OCI-LY7 (cell line): ENCODE results near the gene PSMD2. TPM values are rescaled to one million over a fixed set of nuclear protein-coding genes. Genes with fewer than 3 reads are reported as not detected.

ENCODE experiments used
- BruUV-seq: library from RNA; stranded (reverse); fragments of 400-500 nt; replicated peaks from 2 replicates; lab custom pipeline; 2021; lab: Mats Ljungman, UMichigan
- CTCF ChIA-PET: fragments of 300-600 bp; sonication (Branson Sonifier 250); formaldehyde crosslinking; loops from one replicate; lab custom pipeline; 2022; ENCODE audit warnings: antibody characterized with exemption; ENCODE audit not compliant: unreplicated experiment; lab: Charles Lee
- POLR2A ChIA-PET: fragments of 300-600 bp; sonication (Branson Sonifier 250); formaldehyde crosslinking; loops from one replicate; lab custom pipeline; 2022; ENCODE audit warnings: antibody characterized with exemption; lab: Charles Lee
- DNase-seq: peaks from one replicate; pipeline ENCODE4 v3.0.0-alpha.2; 2015; ENCODE audit warnings: low spot score
- H2AFZ ChIP-seq: fragments of 200-600 bp; sonication (generic), shearing (Covaris generic); 2 replicates; pipeline ENCODE4 v1.6.1; 2014; ENCODE audit warnings: mild to moderate bottlenecking, antibody characterized with exemption, low read length, moderate library complexity
- H3K27ac ChIP-seq: fragments of 200-600 bp; sonication (generic); 2 replicates; pipeline ENCODE4 v1.5.1; 2014; ENCODE audit warnings: mixed run types, low read depth, mild to moderate bottlenecking, moderate library complexity, low read length, inconsistent platforms; ENCODE audit not compliant: poor library complexity, severe bottlenecking
- H3K36me3 ChIP-seq: fragments of 200-600 bp; sonication (generic); 2 replicates; pipeline ENCODE4 v1.6.1; 2014; ENCODE audit warnings: mild to moderate bottlenecking, antibody characterized with exemption, low read length, moderate library complexity, mixed read lengths; ENCODE audit not compliant: insufficient read depth
- H3K4me1 ChIP-seq: fragments of 200-600 bp; sonication (generic); 2 replicates; pipeline ENCODE4 v1.5.1; 2014; ENCODE audit warnings: mild to moderate bottlenecking, low read length; ENCODE audit not compliant: insufficient read depth, poor library complexity, severe bottlenecking
- H3K4me2 ChIP-seq: fragments of 200-600 bp; sonication (generic); 2 replicates; pipeline ENCODE4 v1.6.1; 2014; ENCODE audit warnings: mild to moderate bottlenecking, low read length
- H3K4me3 ChIP-seq: fragments of 200-600 bp; sonication (generic); 2 replicates; pipeline ENCODE4 v1.5.1; 2014; ENCODE audit warnings: mild to moderate bottlenecking, low read depth, low read length; ENCODE audit not compliant: poor library complexity, severe bottlenecking
- H3K79me2 ChIP-seq: fragments of 200-600 bp; sonication (generic); 2 replicates; pipeline ENCODE4 v1.6.1; 2016; ENCODE audit warnings: low read depth, mild to moderate bottlenecking, low read length, moderate library complexity, mixed read lengths; ENCODE audit not compliant: insufficient read depth
- H3K9me2 ChIP-seq: fragments of 200-600 bp; sonication (generic); 2 replicates; pipeline ENCODE4 v1.6.1; 2016; ENCODE audit warnings: mild to moderate bottlenecking, low read length, mixed read lengths; ENCODE audit not compliant: insufficient read depth
- H3K9me3 ChIP-seq: fragments of 200-600 bp; sonication (generic); 2 replicates; pipeline ENCODE4 v1.6.1; 2014; ENCODE audit warnings: mild to moderate bottlenecking, mixed run types, low read length, mixed read lengths
- H4K20me1 ChIP-seq: fragments of 200-600 bp; sonication (generic); 2 replicates; pipeline ENCODE4 v1.6.1; 2014; ENCODE audit warnings: mild to moderate bottlenecking, antibody characterized with exemption, low read length, moderate library complexity, mixed read lengths; ENCODE audit not compliant: insufficient read depth
- EZH2phosphoT487 ChIP-seq: fragments of 200-600 bp; sonication (generic); IDR thresholded peaks from 2 replicates; pipeline ENCODE4 v1.6.1; 2018; ENCODE audit warnings: low read depth, borderline replicate concordance, mild to moderate bottlenecking, mixed run types, antibody characterized with exemption, low read length, moderate library complexity, mixed read lengths
- intact Hi-C: fragments of 100-400 bp; cut with micrococcal nuclease; formaldehyde crosslinking; loops from one replicate; pipeline ENCODE4 v1.10.0; 2022; ENCODE audit not compliant: unreplicated experiment
- total RNA-seq, 2 experiments: library from RNA; depleted of rRNA in 1 of 2; stranded (reverse); fragments of >200 nt in 1 of 2; shearing (Covaris generic) in 1 of 2; gene quantifications; 2 replicates each; pipeline ENCODE4 v1.2.3, GENCODE V29; 2014 to 2022
- TF ChIP-seq, protein P1 (sequence below): fragments of 200-600 bp; sonication (generic); conservative IDR thresholded peaks from 2 replicates; pipeline ENCODE4 v1.5.1; 2014; ENCODE audit warnings: mild to moderate bottlenecking, antibody characterized with exemption, low read length, moderate library complexity, mixed read lengths

PSMD2 gene
- total RNA-seq, 2 experiments from 2014 or later, result 158 to 219 TPM

DNA sequence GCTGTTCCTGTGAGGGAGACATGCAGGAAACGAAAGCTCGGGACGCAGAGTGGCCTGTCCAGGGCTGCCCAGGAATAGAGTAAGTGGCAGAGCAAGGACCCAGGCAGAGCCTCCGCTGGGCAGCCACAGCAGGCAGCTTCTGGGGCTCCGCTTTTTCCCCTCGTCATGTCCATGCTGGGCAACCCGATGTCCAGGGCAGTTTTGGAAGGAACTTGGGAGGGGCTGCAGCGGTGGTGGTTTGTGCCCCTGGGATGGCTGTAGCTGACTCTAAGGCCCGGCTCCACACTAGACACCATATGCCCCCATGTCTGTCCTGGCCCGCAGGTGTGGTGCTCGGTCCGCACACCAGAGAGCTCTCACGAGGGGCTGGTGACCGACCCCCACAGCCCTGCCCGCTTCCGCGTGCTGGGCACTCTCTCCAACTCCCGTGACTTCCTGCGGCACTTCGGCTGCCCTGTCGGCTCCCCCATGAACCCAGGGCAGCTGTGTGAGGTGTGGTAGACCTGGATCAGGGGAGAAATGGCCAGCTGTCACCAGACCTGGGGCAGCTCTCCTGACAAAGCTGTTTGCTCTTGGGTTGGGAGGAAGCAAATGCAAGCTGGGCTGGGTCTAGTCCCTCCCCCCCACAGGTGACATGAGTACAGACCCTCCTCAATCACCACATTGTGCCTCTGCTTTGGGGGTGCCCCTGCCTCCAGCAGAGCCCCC is 7.1 kb upstream of the PSMD2 start:
- Histone ChIP-seq H4K20me1 (no peaks in the 10 kb centered on the region), H3K36me3 (no peaks in the 10 kb centered on the region), H3K4me1 (no peaks in the 10 kb centered on the region), H3K4me3 (no peak overlapping the region), H2AFZ (no peak overlapping the region), H3K27ac (no peak overlapping the region), H3K79me2 (no peaks in the 10 kb centered on the region), H3K9me2 (no peaks in the 10 kb centered on the region), H3K9me3 (no peaks in the 10 kb centered on the region), H3K4me2 (no peak overlapping the region)
- POLR2A ChIA-PET, result no interaction called here
- no peak for DNase-seq
- intact Hi-C loops, result no loop called here
- CTCF ChIA-PET, result no interaction called here
- TF ChIP-seq, protein P1, sequence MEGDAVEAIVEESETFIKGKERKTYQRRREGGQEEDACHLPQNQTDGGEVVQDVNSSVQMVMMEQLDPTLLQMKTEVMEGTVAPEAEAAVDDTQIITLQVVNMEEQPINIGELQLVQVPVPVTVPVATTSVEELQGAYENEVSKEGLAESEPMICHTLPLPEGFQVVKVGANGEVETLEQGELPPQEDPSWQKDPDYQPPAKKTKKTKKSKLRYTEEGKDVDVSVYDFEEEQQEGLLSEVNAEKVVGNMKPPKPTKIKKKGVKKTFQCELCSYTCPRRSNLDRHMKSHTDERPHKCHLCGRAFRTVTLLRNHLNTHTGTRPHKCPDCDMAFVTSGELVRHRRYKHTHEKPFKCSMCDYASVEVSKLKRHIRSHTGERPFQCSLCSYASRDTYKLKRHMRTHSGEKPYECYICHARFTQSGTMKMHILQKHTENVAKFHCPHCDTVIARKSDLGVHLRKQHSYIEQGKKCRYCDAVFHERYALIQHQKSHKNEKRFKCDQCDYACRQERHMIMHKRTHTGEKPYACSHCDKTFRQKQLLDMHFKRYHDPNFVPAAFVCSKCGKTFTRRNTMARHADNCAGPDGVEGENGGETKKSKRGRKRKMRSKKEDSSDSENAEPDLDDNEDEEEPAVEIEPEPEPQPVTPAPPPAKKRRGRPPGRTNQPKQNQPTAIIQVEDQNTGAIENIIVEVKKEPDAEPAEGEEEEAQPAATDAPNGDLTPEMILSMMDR, result no peak
- TF ChIP-seq EZH2phosphoT487, result no peak
- BruUV-seq, result no TSS peak

DNA sequence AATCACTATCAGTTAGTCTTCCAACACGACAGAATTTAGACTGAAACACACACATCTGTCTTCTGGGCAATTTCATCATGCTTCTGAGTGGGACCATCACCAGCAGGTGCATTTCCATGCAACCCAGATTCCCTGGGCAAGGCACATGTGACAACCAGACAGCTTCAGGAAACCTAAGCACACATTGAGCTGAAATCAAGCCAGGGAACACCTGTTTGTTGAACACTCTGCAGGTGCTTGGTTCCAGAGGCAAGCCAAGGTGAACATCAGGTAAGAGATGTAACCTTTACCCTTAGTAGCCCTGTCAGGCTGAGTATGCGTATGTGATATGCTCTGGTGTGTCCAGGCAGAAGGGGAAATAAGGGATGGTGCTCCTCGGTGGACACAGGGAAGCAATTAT is 3.3 kb upstream of the PSMD2 start:
- peaks cover 16% of the 10 kb centered on the region for H3K79me2 ChIP-seq
- peaks cover 12% of the 10 kb centered on the region for H3K36me3 ChIP-seq
- H3K9me3 ChIP-seq, result no peaks in the 10 kb centered on the region
- no peak for DNase-seq
- POLR2A ChIA-PET, result no interaction called here
- intact Hi-C loops, result loop anchor here (5.0 kb wide), 1 partner anchor 158 kb away; the partner anchor contains the start of gene EIF2B5
- H3K4me3 ChIP-seq, result no peak overlapping the region
- peaks cover 12% of the 10 kb centered on the region for H3K4me1 ChIP-seq
- H2AFZ ChIP-seq, result no peak overlapping the region
- H3K9me2 ChIP-seq, result no peaks in the 10 kb centered on the region
- H3K4me2 ChIP-seq, result no peak overlapping the region
- TF ChIP-seq EZH2phosphoT487, result no peak
- TF ChIP-seq, protein P1, result no peak
- CTCF ChIA-PET, result no interaction called here
- no peak overlapping the region for H3K27ac ChIP-seq
- no TSS peak for BruUV-seq
- H4K20me1 ChIP-seq, result peaks cover 12% of the 10 kb centered on the region; the same call in 1 of the 2 replicates

DNA sequence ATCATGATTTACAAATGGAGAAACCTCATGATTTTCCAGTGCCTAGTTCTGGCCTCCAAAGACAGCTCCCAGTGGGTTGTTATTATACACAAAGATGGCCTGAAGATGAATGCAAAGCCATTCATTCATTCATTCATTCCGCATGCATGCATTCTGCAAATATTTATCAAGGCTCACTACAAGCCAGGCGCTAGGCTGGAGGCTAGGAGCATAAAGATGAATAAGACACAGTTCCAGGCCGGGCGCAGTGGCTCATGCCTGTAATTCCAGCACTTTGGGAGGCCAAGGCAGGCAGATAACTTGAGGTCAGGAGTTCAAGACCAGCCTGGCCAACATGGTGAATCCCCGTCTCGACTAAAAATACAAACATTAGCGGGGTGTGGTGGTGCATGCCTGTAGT is 2.4 kb upstream of the PSMD2 start:
- Histone ChIP-seq H3K79me2 (peaks cover 18% of the 10 kb centered on the region), H3K4me1 (peaks cover 12% of the 10 kb centered on the region), H3K27ac (no peak overlapping the region), H3K9me3 (no peaks in the 10 kb centered on the region), H2AFZ (no peak overlapping the region), H3K4me2 (no peak overlapping the region), H3K36me3 (peaks cover 21% of the 10 kb centered on the region), H3K4me3 (no peak overlapping the region), H3K9me2 (no peaks in the 10 kb centered on the region), H4K20me1 (peaks cover 12% of the 10 kb centered on the region; the same call in 1 of the 2 replicates)
- CTCF ChIA-PET, result no interaction called here
- POLR2A ChIA-PET, result no interaction called here
- TF ChIP-seq, protein P1, result no peak
- TF ChIP-seq EZH2phosphoT487, result no peak
- DNase-seq, result no peak
- intact Hi-C loops, result loop anchor here (5.0 kb wide), 1 partner anchor 159 kb away; the partner anchor contains the start of gene EIF2B5
- no TSS peak for BruUV-seq
